ENCODE data around the gene RAMACL.

The RAMACL gene

GRCh38 chr6:166623318-166623717 is 36.8 kb upstream of the RAMACL start (continued):
- no peak for TF ChIP-seq ZBTB11 (tag by site-specific recombination; conservative IDR thresholded peaks at IDR 0.05; ENCODE audit: low read depth)

GRCh38 chr6:166621114-166621540 is 34.6 kb upstream of the RAMACL start:
- TF ChIP-seq ZFP69B (tag by site-specific recombination; IDR thresholded peaks at IDR 0.05) (no peak), GLIS2 (tag by site-specific recombination; IDR thresholded peaks at IDR 0.05) (no peak), ZFP41 (tag by site-specific recombination; IDR thresholded peaks at IDR 0.05; ENCODE audit: borderline replicate concordance) (no peak), PRDM1 (tag by site-specific recombination; IDR thresholded peaks at IDR 0.05) (no peak)
- peaks cover 0 to 10% of the 10 kb centered on the region in 2 experiments; a peak in 1 of 3 replicates for H3K36me3 ChIP-seq (ENCODE audit: control insufficient read depth in 2 of 2, insufficient read depth in 1 of 2, low read length in 2 of 2)
- no peak overlapping the region for H3K27ac ChIP-seq (ENCODE audit: extremely low read depth, low read depth, low read length)
- POLR2A ChIA-PET = interaction anchor here (1.0 kb wide), 1 partner anchor 9 kb away, joined by 4 read pairs; no protein-coding TSS in a partner anchor
- H3K9me3 ChIP-seq (ENCODE audit: control insufficient read depth, insufficient read depth, low read depth, low read length) = no peaks in the 10 kb centered on the region
- CTCF ChIA-PET = interaction anchor here (0.6 to 0.9 kb wide), 4 partner anchors 21 to 154 kb away, joined by 3 to 7 read pairs (median 4); no protein-coding TSS in a partner anchor
- H3K4me1 ChIP-seq (ENCODE audit: control insufficient read depth, insufficient read depth, low read length) = no peaks in the 10 kb centered on the region; the same call in 1 of the 2 replicates
- no peak overlapping the region for H3K4me3 ChIP-seq (ENCODE audit: low read depth, low read length)

GRCh38 chr6:166620478-166621113 is 34.1 kb upstream of the RAMACL start:
- no peak for TF ChIP-seq ZNF692 (tag by site-specific recombination; IDR thresholded peaks at IDR 0.05)
- no peak for TF ChIP-seq ZNF391 (tag by site-specific recombination; IDR thresholded peaks at IDR 0.05; ENCODE audit: borderline replicate concordance, low read depth)
- no peak for TF ChIP-seq KLF1 (tag by site-specific recombination; IDR thresholded peaks at IDR 0.05)
- TF ChIP-seq PRDM6 (tag by site-specific recombination; IDR thresholded peaks at IDR 0.05) = peak; percentile 48; the same call in 1 of the 2 replicates
- CTCF ChIA-PET = interaction anchor here (0.8 to 0.9 kb wide), 2 partner anchors 24 to 239 kb away, joined by 3 to 4 read pairs; no protein-coding TSS in a partner anchor
- H3K27ac ChIP-seq (ENCODE audit: extremely low read depth, low read depth, low read length) = no peak overlapping the region
- no peaks in the 10 kb centered on the region for H3K9me3 ChIP-seq (ENCODE audit: control insufficient read depth, insufficient read depth, low read depth, low read length)
- no peak overlapping the region for H3K4me3 ChIP-seq (ENCODE audit: low read depth, low read length)
- peaks cover 0 to 10% of the 10 kb centered on the region in 2 experiments; a peak in 1 of 3 replicates for H3K36me3 ChIP-seq (ENCODE audit: control insufficient read depth in 2 of 2, insufficient read depth in 1 of 2, low read length in 2 of 2)
- no peaks in the 10 kb centered on the region for H3K4me1 ChIP-seq (ENCODE audit: control insufficient read depth, insufficient read depth, low read length)
- POLR2A ChIA-PET = interaction anchor here (1.0 kb wide), 1 partner anchor 9 kb away, joined by 4 read pairs; no protein-coding TSS in a partner anchor

- ChIA-PET CTCF (interaction anchor here (0.8 to 1.0 kb wide), 2 partner anchors 200 to 238 kb away, joined by 3 to 4 read pairs; no protein-coding TSS in a partner anchor), POLR2A (no interaction called here)
- Histone ChIP-seq H3K36me3 (ENCODE audit: control insufficient read depth in 2 of 2, insufficient read depth in 1 of 2, low read length in 2 of 2) (peaks cover 0 to 10% of the 10 kb centered on the region in 2 experiments; a peak in 1 of 3 replicates), H3K4me3 (ENCODE audit: low read depth, low read length) (no peak overlapping the region), H3K27ac (ENCODE audit: extremely low read depth, low read depth, low read length) (no peak overlapping the region), H3K4me1 (ENCODE audit: control insufficient read depth, insufficient read depth, low read length) (no peaks in the 10 kb centered on the region), H3K9me3 (ENCODE audit: control insufficient read depth, insufficient read depth, low read depth, low read length) (no peaks in the 10 kb centered on the region)
- TF ChIP-seq ZNF473 (tag by site-specific recombination; IDR thresholded peaks at IDR 0.05) = no peak
- no peak for TF ChIP-seq ZNF664 (tag by site-specific recombination; IDR thresholded peaks at IDR 0.05)
- TF ChIP-seq ZNF350 (tag by site-specific recombination; IDR thresholded peaks at IDR 0.05) = no peak
- TF ChIP-seq HOXC10 (CRISPR knock-in tag; IDR thresholded peaks at IDR 0.05) = no peak
- TF ChIP-seq ZNF433 (tag by site-specific recombination; IDR thresholded peaks at IDR 0.05; ENCODE audit: low read depth) = no peak
- TF ChIP-seq ZNF513 (tag by site-specific recombination; IDR thresholded peaks at IDR 0.05) = no peak
- TF ChIP-seq ZNF521 (tag by site-specific recombination; IDR thresholded peaks at IDR 0.05) = no peak
- no peak for TF ChIP-seq KLF17 (tag by site-specific recombination; IDR thresholded peaks at IDR 0.05)
- no peak for TF ChIP-seq ZBTB17 (tag by site-specific recombination; IDR thresholded peaks at IDR 0.05)
- TF ChIP-seq ZNF138 (tag by site-specific recombination; IDR thresholded peaks at IDR 0.05; ENCODE audit: borderline replicate concordance) = no peak
Measured at GRCh38 chr6:166619912-166620311, 33.4 kb upstream of the RAMACL start.
